GM23338 (cell line): ENCODE results near the gene CERK. TPM values are rescaled to one million over a fixed set of nuclear protein-coding genes. Genes with fewer than 3 reads are reported as not detected.
"Not testable (repeated sequence)": the region's sequence is repeated elsewhere in the genome, so short reads cannot be mapped to it uniquely, and the experiment has no call there.

Experiments
- ATAC-seq: fragments of 200-7000 bp; cut with Tn5 transposase; 3 replicates; pipeline ENCODE4 v1.9.1; 2020
- DNase-seq: peaks from one replicate; pipeline ENCODE4 v3.0.0-alpha.2; 2015; ENCODE audit warnings: low spot score
- H2AFZ ChIP-seq: fragments of 200-600 bp; sonication (generic); 2 replicates; pipeline ENCODE4 v1.8.0; 2016; ENCODE audit warnings: antibody characterized with exemption, mild to moderate bottlenecking, moderate library complexity
- H3F3A ChIP-seq: fragments of 200-600 bp; sonication (generic); replicated peaks from 2 replicates; pipeline ENCODE4 v1.8.0; 2017; ENCODE audit warnings: antibody characterized with exemption, mixed run types, low read depth
- H3K27ac ChIP-seq: fragments of 200-600 bp; sonication (generic); 2 replicates; pipeline ENCODE4 v1.6.1; 2016; ENCODE audit warnings: low read depth
- H3K27me3 ChIP-seq: fragments of 200-600 bp; sonication (generic); 2 replicates; pipeline ENCODE4 v1.8.0; 2016; ENCODE audit warnings: mild to moderate bottlenecking, mixed run types, moderate library complexity; ENCODE audit not compliant: insufficient read depth
- H3K36me3 ChIP-seq: fragments of 200-600 bp; sonication (generic); 2 replicates; pipeline ENCODE4 v1.8.0; 2016; ENCODE audit warnings: mild to moderate bottlenecking; ENCODE audit not compliant: insufficient read depth
- H3K4me1 ChIP-seq: fragments of 200-600 bp; sonication (generic); 2 replicates; pipeline ENCODE4 v1.8.0; 2016; ENCODE audit warnings: mild to moderate bottlenecking, moderate library complexity; ENCODE audit not compliant: insufficient read depth
- H3K4me2 ChIP-seq: fragments of 200-600 bp; sonication (generic); 2 replicates; pipeline ENCODE4 v1.7.1; 2017; ENCODE audit warnings: mixed run types
- H3K4me3 ChIP-seq: fragments of 200-600 bp; sonication (generic); 2 replicates; pipeline ENCODE4 v1.6.1; 2016; ENCODE audit warnings: mixed run types
- H3K79me2 ChIP-seq: fragments of 200-600 bp; sonication (generic); replicated peaks from 2 replicates; pipeline ENCODE4 v1.8.0; 2017; ENCODE audit warnings: mild to moderate bottlenecking; ENCODE audit not compliant: insufficient read depth
- H3K9me2 ChIP-seq: fragments of 200-600 bp; sonication (generic); 2 replicates; pipeline ENCODE4 v1.8.0; 2017; ENCODE audit not compliant: insufficient read depth
- H4K20me1 ChIP-seq: fragments of 200-600 bp; sonication (generic); replicated peaks from 2 replicates; pipeline ENCODE4 v1.8.0; 2017; ENCODE audit warnings: mild to moderate bottlenecking; ENCODE audit not compliant: insufficient read depth
- H3K27ac Mint-ChIP-seq: 2 replicates; pipeline ENCODE4 v1.8.0; 2020; ENCODE audit warnings: inconsistent platforms, mild to moderate bottlenecking, moderate library complexity, mixed read lengths
- H3K27me3 Mint-ChIP-seq: 3 replicates; pipeline ENCODE4 v1.8.0; 2022; ENCODE audit warnings: low read depth, mild to moderate bottlenecking, moderate library complexity, mixed read lengths, inconsistent platforms; ENCODE audit not compliant: insufficient read depth, poor library complexity
- H3K36me3 Mint-ChIP-seq: 3 replicates; pipeline ENCODE4 v1.8.0; 2021; ENCODE audit warnings: low read depth, mild to moderate bottlenecking, inconsistent platforms, moderate library complexity, mixed read lengths
- H3K4me1 Mint-ChIP-seq: 3 replicates; pipeline ENCODE4 v1.8.0; 2020; ENCODE audit warnings: mild to moderate bottlenecking, inconsistent platforms, mixed read lengths
- H3K4me3 Mint-ChIP-seq: 3 replicates; pipeline ENCODE4 v1.8.0; 2021; ENCODE audit warnings: moderate library complexity, mild to moderate bottlenecking, inconsistent platforms, mixed read lengths
- H3K9me3 Mint-ChIP-seq: 3 replicates; pipeline ENCODE4 v1.8.0; 2020; ENCODE audit warnings: moderate library complexity, mild to moderate bottlenecking, inconsistent platforms, mixed read lengths
- CREB1 ChIP-seq: fragments of 250-450 bp; sonication (Bioruptor Pico); IDR thresholded peaks from 2 replicates; pipeline ENCODE4 v1.5.0; 2020; ENCODE audit warnings: low read depth, mild to moderate bottlenecking, moderate library complexity
- EZH2phosphoT487 ChIP-seq: fragments of 200-600 bp; sonication (generic); IDR thresholded peaks from one replicate; pipeline ENCODE4 v1.8.1; 2018; ENCODE audit warnings: antibody characterized with exemption; ENCODE audit not compliant: unreplicated experiment
- JUNB ChIP-seq: IDR thresholded peaks from one replicate; pipeline ENCODE4 v1.6.1; 2016; ENCODE audit warnings: antibody characterized with exemption; ENCODE audit not compliant: unreplicated experiment
- POLR2AphosphoS5 ChIP-seq: IDR thresholded peaks from 2 replicates; pipeline ENCODE4 v1.6.1; 2016; ENCODE audit warnings: antibody characterized with exemption, low read depth
- ZNF331 ChIP-seq: fragments of 250-450 bp; sonication (Bioruptor Pico); IDR thresholded peaks from 2 replicates; pipeline ENCODE4 v1.5.0; 2020; ENCODE audit warnings: low read depth, mild to moderate bottlenecking, moderate library complexity
- polyA plus RNA-seq: library from polyadenylated mRNA; unstranded; fragments of >200 nt; fragmentation: Nextera tagmentation; extraction: Ambion mirVana; gene quantifications from 2 replicates; pipeline ENCODE4 v1.2.1, GENCODE V29; 2016
- total RNA-seq: library from RNA; depleted of rRNA; stranded (reverse); fragments of >200 nt; shearing (Covaris generic); gene quantifications from 2 replicates; pipeline ENCODE4 v1.2.3, GENCODE V29; 2014; rRNA removed
- TF ChIP-seq, protein P1 (sequence below): IDR thresholded peaks from 2 replicates; pipeline ENCODE4 v1.6.1; 2016; ENCODE audit warnings: antibody characterized with exemption
- TF ChIP-seq, protein P2 (sequence below): IDR thresholded peaks from one replicate; pipeline ENCODE4 v1.6.1; 2018; ENCODE audit warnings: antibody characterized with exemption; ENCODE audit not compliant: unreplicated experiment
- TF ChIP-seq, protein P3 (sequence below), 2 experiments: fragments of 200-600 bp in 1 of 2; sonication (generic) in 1 of 2; conservative IDR thresholded peaks; 2 replicates each; pipeline versions ENCODE4 v1.5.1 to v1.6.1; 2016 to 2017; ENCODE audit warnings: antibody characterized with exemption in 2 of 2, low read depth in 2 of 2, mild to moderate bottlenecking in 2 of 2, moderate library complexity in 1 of 2

Gene CERK
- total and polyA plus RNA-seq, 2 experiments from 2014 or later: 12.7 to 62.9 TPM

- Mint-ChIP-seq H3K4me3 (no peak overlapping the region), H3K4me1 (peaks cover 21% of the 10 kb centered on the region), H3K27ac (no peak overlapping the region), H3K36me3 (no peaks in the 10 kb centered on the region; the same call in 2 of the 3 replicates), H3K9me3 (peaks cover 3% of the 10 kb centered on the region; the same call in 2 of the 3 replicates), H3K27me3 (peaks cover 8% of the 10 kb centered on the region)
- H3F3A ChIP-seq: no peaks in the 10 kb centered on the region
- no peak for TF ChIP-seq CREB1 (CRISPR knock-in tag)
- TF ChIP-seq POLR2AphosphoS5: no peak
- TF ChIP-seq, protein P1, sequence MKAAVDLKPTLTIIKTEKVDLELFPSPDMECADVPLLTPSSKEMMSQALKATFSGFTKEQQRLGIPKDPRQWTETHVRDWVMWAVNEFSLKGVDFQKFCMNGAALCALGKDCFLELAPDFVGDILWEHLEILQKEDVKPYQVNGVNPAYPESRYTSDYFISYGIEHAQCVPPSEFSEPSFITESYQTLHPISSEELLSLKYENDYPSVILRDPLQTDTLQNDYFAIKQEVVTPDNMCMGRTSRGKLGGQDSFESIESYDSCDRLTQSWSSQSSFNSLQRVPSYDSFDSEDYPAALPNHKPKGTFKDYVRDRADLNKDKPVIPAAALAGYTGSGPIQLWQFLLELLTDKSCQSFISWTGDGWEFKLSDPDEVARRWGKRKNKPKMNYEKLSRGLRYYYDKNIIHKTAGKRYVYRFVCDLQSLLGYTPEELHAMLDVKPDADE: no peak
- TF ChIP-seq, protein P2, sequence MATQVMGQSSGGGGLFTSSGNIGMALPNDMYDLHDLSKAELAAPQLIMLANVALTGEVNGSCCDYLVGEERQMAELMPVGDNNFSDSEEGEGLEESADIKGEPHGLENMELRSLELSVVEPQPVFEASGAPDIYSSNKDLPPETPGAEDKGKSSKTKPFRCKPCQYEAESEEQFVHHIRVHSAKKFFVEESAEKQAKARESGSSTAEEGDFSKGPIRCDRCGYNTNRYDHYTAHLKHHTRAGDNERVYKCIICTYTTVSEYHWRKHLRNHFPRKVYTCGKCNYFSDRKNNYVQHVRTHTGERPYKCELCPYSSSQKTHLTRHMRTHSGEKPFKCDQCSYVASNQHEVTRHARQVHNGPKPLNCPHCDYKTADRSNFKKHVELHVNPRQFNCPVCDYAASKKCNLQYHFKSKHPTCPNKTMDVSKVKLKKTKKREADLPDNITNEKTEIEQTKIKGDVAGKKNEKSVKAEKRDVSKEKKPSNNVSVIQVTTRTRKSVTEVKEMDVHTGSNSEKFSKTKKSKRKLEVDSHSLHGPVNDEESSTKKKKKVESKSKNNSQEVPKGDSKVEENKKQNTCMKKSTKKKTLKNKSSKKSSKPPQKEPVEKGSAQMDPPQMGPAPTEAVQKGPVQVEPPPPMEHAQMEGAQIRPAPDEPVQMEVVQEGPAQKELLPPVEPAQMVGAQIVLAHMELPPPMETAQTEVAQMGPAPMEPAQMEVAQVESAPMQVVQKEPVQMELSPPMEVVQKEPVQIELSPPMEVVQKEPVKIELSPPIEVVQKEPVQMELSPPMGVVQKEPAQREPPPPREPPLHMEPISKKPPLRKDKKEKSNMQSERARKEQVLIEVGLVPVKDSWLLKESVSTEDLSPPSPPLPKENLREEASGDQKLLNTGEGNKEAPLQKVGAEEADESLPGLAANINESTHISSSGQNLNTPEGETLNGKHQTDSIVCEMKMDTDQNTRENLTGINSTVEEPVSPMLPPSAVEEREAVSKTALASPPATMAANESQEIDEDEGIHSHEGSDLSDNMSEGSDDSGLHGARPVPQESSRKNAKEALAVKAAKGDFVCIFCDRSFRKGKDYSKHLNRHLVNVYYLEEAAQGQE: no peak
- TF ChIP-seq JUNB: no peak
- TF ChIP-seq EZH2phosphoT487: no peak
- TF ChIP-seq, protein P3, sequence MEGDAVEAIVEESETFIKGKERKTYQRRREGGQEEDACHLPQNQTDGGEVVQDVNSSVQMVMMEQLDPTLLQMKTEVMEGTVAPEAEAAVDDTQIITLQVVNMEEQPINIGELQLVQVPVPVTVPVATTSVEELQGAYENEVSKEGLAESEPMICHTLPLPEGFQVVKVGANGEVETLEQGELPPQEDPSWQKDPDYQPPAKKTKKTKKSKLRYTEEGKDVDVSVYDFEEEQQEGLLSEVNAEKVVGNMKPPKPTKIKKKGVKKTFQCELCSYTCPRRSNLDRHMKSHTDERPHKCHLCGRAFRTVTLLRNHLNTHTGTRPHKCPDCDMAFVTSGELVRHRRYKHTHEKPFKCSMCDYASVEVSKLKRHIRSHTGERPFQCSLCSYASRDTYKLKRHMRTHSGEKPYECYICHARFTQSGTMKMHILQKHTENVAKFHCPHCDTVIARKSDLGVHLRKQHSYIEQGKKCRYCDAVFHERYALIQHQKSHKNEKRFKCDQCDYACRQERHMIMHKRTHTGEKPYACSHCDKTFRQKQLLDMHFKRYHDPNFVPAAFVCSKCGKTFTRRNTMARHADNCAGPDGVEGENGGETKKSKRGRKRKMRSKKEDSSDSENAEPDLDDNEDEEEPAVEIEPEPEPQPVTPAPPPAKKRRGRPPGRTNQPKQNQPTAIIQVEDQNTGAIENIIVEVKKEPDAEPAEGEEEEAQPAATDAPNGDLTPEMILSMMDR (conservative IDR thresholded peaks at IDR 0.05; ENCODE audit: low read depth in 2 of 2): peak; percentile 19 to 43; a peak in 3 of 4 replicates
- no peak for TF ChIP-seq ZNF331 (CRISPR knock-in tag)
- H3K27ac ChIP-seq: no peak overlapping the region; the same call in 1 of the 2 replicates
- no peaks in the 10 kb centered on the region for H3K36me3 ChIP-seq
- H4K20me1 ChIP-seq: no peaks in the 10 kb centered on the region
- no peaks in the 10 kb centered on the region for H3K4me1 ChIP-seq
- H3K4me3 ChIP-seq: no peak overlapping the region
- H2AFZ ChIP-seq: no peak overlapping the region
- ATAC-seq: peak; percentile 77
- DNase-seq: peak; percentile 44
- H3K79me2 ChIP-seq: no peaks in the 10 kb centered on the region
- no peaks in the 10 kb centered on the region for H3K9me2 ChIP-seq
- H3K27me3 ChIP-seq: no peaks in the 10 kb centered on the region
- no peak overlapping the region for H3K4me2 ChIP-seq
These were observed 102.3 kb downstream of the CERK start for GRCh38 chr22:46635756-46636155.

- not testable (repeated sequence) for H3K27ac Mint-ChIP-seq, H3K4me2 ChIP-seq, H3K27ac ChIP-seq, H4K20me1 ChIP-seq, H3K27me3 Mint-ChIP-seq, H3K9me3 Mint-ChIP-seq, H3K4me3 ChIP-seq, H3F3A ChIP-seq, H3K4me1 ChIP-seq, H3K79me2 ChIP-seq, DNase-seq, H2AFZ ChIP-seq, H3K9me2 ChIP-seq, H3K27me3 ChIP-seq, H3K4me3 Mint-ChIP-seq, H3K36me3 Mint-ChIP-seq, ATAC-seq, H3K36me3 ChIP-seq
- peaks cover 18% of the 10 kb centered on the region for H3K4me1 Mint-ChIP-seq
These were observed 102.9 kb downstream of the CERK start for GRCh38 chr22:46634973-46635685.

Other genes starting within 250 kb of the CERK start
- 20.4 and 21.0 TPM in 2 replicates for gene CELSR1, start 200.6 kb downstream of the CERK start, total RNA-seq
- 4.8 and 6.1 TPM in 2 replicates for gene CELSR1, start 200.6 kb downstream of the CERK start, polyA plus RNA-seq
- gene GRAMD4, start 117.9 kb downstream of the CERK start, total RNA-seq: 19.7 and 81.8 TPM in 2 replicates
- 2.7 and 3.1 TPM in 2 replicates for gene GRAMD4, start 117.9 kb downstream of the CERK start, polyA plus RNA-seq
- 10.7 and 13.3 TPM in 2 replicates for gene TBC1D22A, start 24.4 kb upstream of the CERK start, total RNA-seq
- gene TBC1D22A, start 24.4 kb upstream of the CERK start, polyA plus RNA-seq: 9.0 and 9.6 TPM in 2 replicates